BJ (cell line): ENCODE results near the gene SLC39A3. TPM values are rescaled to one million over a fixed set of nuclear protein-coding genes. Genes with fewer than 3 reads are reported as not detected.

Experiments used
- CTCF ChIA-PET: fragments of 350-600 bp; formaldehyde crosslinking; extraction: SDS; loops from one replicate; lab custom pipeline; 2021; ENCODE audit warnings: antibody characterized with exemption, inconsistent platforms; lab: Yijun Ruan, JAX
- POLR2A ChIA-PET: fragments of 300-600 bp; sonication (Branson Sonifier 250); formaldehyde crosslinking; extraction: SDS; loops from one replicate; lab custom pipeline; 2021; ENCODE audit warnings: antibody characterized with exemption; lab: Charles Lee
- DNase-seq: peaks from one replicate; pipeline ENCODE4 v3.0.0-alpha.2; 2011; ENCODE audit warnings: low read depth
- H3K27me3 ChIP-seq: 2 replicates; pipeline ENCODE4 v1.6.0; 2011; ENCODE audit warnings: low read length; ENCODE audit not compliant: control insufficient read depth, insufficient read depth
- H3K36me3 ChIP-seq: 2 replicates; pipeline ENCODE4 v1.5.1; 2011; ENCODE audit warnings: low read length; ENCODE audit not compliant: control insufficient read depth, insufficient read depth
- H3K4me3 ChIP-seq: 2 replicates; pipeline ENCODE4 v1.5.1; 2011; ENCODE audit warnings: low read depth, mild to moderate bottlenecking, control low read depth, low read length
- CTCF ChIP-seq: IDR thresholded peaks from 2 replicates; pipeline ENCODE4 v1.5.1; 2011; ENCODE audit warnings: low read depth, mild to moderate bottlenecking, control low read depth, inconsistent platforms, low read length, moderate library complexity; ENCODE audit not compliant: insufficient read depth
- polyA plus RNA-seq: library from polyadenylated mRNA; depleted of rRNA; stranded (reverse); fragments of >200 nt; gene quantifications from 2 replicates; pipeline ENCODE4 v1.2.3, GENCODE V29; 2011

SLC39A3 gene
- polyA plus RNA-seq, 1 experiment: 67.9 TPM

- no peak for DNase-seq
- CTCF ChIA-PET: interaction anchor here (0.7 to 1.5 kb wide), 4 partner anchors 15 to 89 kb away, joined by 3 to 6 read pairs (median 3); no protein-coding TSS in a partner anchor
- POLR2A ChIA-PET: no interaction called here
These were observed 13.5 kb downstream of the SLC39A3 start for GRCh38 chr19:2726160-2726855.

GRCh38 chr19:2724148-2724557 is 15.7 kb downstream of the SLC39A3 start:
- no peak for DNase-seq
- CTCF ChIA-PET: interaction anchor here (0.8 to 2.4 kb wide), 5 partner anchors 11 to 87 kb away, joined by 3 to 15 read pairs (median 3); no protein-coding TSS in a partner anchor
- Histone ChIP-seq H3K4me3 (no peak overlapping the region), H3K27me3 (peaks cover 4% of the 10 kb centered on the region; the same call in 1 of the 2 replicates), H3K36me3 (no peaks in the 10 kb centered on the region)
- TF ChIP-seq CTCF: peak; percentile 30; the same call in 1 of the 2 replicates
- POLR2A ChIA-PET: no interaction called here

More at GRCh38 chr19:2726160-2726855, 13.5 kb downstream of the SLC39A3 start:
- Histone ChIP-seq H3K4me3 (no peak overlapping the region), H3K36me3 (no peaks in the 10 kb centered on the region), H3K27me3 (peaks cover 4% of the 10 kb centered on the region; the same call in 1 of the 2 replicates)
- no peak for TF ChIP-seq CTCF

GRCh38 chr19:2723747-2724146 is 16.1 kb downstream of the SLC39A3 start:
- POLR2A ChIA-PET: no interaction called here
- Histone ChIP-seq H3K27me3 (peaks cover 4% of the 10 kb centered on the region; the same call in 1 of the 2 replicates), H3K4me3 (no peak overlapping the region), H3K36me3 (no peaks in the 10 kb centered on the region)
- CTCF ChIA-PET: interaction anchor here (0.8 to 2.4 kb wide), 4 partner anchors 11 to 87 kb away, joined by 3 to 15 read pairs (median 5); no protein-coding TSS in a partner anchor
- no peak for TF ChIP-seq CTCF
- DNase-seq: no peak

- Histone ChIP-seq H3K4me3 (no peak overlapping the region), H3K27me3 (peaks cover 4% of the 10 kb centered on the region; the same call in 1 of the 2 replicates), H3K36me3 (no peaks in the 10 kb centered on the region)
- no peak for TF ChIP-seq CTCF
- no peak for DNase-seq
- ChIA-PET POLR2A (no interaction called here), CTCF (interaction anchor here (0.7 to 2.4 kb wide), 5 partner anchors 13 to 86 kb away, joined by 3 to 15 read pairs (median 4); no protein-coding TSS in a partner anchor)
These were observed 16.5 kb downstream of the SLC39A3 start for GRCh38 chr19:2723345-2723715.
